ENCODE results near the gene RANBP3.

The RANBP3 gene

DNA sequence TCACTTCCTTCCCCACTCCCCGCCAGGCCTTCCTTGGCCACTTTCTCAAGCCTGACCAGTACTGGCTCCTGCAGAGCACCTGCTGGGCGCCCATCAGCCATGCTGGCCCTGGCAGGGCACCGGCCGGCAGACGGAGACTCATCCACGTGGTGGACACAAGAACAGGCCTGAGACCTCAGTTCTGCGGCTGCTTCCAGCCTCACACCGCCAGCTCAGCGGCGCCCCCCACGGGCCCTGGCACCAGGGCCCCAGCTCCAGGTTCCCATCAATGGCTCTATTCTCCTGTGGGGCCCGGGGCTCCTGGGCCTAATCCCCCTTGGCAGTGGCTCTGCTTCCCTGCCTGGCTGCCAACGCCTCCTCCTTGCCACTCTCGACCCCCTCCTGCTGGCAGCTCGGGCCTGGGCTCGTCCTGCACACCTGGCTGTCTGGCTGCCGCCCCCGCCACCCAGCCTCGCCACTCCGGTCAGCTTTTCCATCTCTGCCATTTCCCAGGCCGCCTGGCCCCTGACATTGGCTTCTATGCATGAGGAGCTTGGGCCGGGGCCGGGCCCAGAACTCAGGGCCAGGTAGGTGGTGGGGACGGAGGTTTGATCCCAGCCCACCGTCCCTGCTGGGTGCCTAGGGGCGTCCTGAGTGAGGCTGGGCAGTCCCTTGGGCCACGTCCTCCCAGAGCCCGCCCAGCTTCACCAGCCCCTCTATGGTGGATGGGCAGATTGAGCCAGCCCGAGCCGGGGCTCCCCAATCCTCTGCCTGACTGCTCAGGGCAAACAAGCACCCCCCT, 80.6 kb downstream of the RANBP3 start:
- H3K27ac ChIP-seq: no peak overlapping the region
- TF ChIP-seq, protein P1, sequence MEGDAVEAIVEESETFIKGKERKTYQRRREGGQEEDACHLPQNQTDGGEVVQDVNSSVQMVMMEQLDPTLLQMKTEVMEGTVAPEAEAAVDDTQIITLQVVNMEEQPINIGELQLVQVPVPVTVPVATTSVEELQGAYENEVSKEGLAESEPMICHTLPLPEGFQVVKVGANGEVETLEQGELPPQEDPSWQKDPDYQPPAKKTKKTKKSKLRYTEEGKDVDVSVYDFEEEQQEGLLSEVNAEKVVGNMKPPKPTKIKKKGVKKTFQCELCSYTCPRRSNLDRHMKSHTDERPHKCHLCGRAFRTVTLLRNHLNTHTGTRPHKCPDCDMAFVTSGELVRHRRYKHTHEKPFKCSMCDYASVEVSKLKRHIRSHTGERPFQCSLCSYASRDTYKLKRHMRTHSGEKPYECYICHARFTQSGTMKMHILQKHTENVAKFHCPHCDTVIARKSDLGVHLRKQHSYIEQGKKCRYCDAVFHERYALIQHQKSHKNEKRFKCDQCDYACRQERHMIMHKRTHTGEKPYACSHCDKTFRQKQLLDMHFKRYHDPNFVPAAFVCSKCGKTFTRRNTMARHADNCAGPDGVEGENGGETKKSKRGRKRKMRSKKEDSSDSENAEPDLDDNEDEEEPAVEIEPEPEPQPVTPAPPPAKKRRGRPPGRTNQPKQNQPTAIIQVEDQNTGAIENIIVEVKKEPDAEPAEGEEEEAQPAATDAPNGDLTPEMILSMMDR (conservative IDR thresholded peaks at IDR 0.05): no peak

DNA sequence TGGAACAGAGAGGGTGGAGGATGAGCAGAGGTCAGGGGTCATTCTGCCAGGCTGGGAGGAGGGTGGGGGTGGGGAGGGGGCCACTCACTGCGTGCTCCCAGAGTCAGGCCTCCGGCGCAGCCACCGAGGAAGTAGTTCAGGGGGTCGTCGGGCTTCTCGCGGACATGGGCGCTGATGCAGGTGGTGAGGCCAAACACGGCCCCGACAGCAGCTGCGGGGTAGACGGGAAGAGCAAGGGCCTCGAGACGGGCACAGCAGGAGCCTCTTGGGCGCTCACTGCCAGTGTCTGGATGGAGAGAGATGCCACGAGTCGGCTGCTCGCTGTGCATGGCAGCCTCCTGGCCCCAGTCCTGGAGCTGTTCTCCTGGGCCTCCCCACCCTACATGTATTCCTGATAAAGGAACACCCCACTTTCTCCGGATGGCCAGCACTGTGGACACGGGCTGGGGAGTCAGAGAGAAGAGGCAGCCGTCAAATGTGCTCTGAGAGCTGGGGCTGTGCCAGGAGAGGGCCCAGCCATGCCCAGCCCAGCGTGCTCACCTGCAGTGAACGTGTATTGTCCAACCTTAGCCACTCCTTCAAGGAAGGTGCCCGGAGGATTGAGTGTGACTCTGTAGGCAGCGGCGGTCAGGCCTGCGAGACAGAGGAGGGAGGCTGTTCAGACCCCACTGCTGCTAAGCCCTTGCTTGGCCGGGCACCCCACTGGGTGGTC, 81.4 kb downstream of the RANBP3 start:
- TF ChIP-seq, protein P1 (conservative IDR thresholded peaks at IDR 0.05): no peak
- no peak overlapping the region for H3K27ac ChIP-seq

DNA sequence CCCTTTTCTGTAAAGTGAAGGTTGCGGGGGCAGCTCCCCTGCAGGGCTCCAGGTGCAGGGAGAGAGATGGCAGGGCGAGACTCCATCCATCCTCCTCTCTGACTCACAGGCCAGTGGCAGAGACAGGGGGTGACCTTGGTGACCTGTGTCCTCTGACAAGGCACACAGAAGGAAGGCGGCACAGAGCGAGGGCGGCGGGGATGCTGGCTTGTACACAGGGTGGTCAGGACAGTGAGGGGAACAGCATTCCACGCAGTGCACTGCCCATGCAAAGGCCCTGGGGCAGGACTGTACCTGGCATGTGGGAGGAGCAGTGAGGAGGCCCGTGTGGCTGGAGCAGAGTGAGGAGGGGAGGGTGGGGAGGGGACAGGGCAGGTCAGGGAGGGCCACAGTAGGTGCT, 82.0 kb downstream of the RANBP3 start:
- H3K27ac ChIP-seq: no peak overlapping the region
- TF ChIP-seq, protein P1 (conservative IDR thresholded peaks at IDR 0.05): no peak

DNA sequence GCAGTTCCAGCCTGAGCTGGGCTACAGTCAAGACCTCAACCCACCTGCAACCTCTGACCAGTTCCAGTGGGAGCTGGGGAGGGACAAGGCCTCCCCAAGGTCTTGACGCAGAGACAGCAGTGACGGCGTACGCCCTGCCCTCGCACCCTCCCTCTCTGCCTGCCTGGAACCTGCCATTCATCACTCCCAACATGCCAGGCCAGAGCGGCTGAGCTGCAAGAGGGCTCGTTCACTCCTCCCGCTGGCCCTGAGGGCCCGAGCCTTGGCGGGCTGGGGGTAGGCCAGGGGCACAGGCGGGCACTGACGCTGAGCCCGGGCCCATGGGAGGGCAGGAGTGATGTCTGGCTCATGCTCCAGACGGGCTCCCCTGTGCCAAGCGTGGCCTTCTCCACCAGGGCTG, 82.5 kb downstream of the RANBP3 start:
- no peak overlapping the region for H3K27ac ChIP-seq
- TF ChIP-seq, protein P1 (conservative IDR thresholded peaks at IDR 0.05): no peak

DNA sequence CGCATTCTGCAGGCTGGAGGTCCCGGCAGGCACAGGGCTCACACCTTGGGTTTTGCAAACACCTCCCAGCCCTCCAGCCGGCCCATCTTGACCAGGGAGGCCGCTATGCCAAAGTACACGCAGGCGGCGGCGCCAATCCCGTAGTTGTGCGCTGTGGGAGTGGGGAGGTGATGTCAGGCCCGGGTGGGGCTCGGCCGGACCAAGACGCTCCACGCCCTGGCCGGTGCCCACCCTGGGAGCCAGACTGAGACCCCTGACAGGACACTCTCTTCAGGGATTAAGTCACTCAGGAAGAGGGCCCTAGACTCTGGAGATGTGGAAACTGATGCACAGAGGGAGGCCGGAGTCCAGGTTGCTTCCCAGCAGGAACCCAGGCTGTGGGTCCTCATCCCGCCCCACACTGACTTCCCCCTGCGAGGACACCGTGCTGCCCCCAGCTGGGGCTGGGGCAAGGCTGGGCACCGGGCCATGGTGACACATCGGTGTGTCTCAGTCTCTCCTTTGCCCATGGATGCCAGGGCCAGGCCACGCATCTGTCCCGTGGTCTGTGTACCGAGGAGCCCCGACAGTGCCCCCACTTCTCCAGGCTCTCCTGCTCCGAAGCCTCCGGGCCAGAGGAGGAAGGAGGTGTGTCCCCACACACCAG, 83.1 kb downstream of the RANBP3 start:
- TF ChIP-seq, protein P1 (conservative IDR thresholded peaks at IDR 0.05): no peak
- no peak overlapping the region for H3K27ac ChIP-seq

DNA sequence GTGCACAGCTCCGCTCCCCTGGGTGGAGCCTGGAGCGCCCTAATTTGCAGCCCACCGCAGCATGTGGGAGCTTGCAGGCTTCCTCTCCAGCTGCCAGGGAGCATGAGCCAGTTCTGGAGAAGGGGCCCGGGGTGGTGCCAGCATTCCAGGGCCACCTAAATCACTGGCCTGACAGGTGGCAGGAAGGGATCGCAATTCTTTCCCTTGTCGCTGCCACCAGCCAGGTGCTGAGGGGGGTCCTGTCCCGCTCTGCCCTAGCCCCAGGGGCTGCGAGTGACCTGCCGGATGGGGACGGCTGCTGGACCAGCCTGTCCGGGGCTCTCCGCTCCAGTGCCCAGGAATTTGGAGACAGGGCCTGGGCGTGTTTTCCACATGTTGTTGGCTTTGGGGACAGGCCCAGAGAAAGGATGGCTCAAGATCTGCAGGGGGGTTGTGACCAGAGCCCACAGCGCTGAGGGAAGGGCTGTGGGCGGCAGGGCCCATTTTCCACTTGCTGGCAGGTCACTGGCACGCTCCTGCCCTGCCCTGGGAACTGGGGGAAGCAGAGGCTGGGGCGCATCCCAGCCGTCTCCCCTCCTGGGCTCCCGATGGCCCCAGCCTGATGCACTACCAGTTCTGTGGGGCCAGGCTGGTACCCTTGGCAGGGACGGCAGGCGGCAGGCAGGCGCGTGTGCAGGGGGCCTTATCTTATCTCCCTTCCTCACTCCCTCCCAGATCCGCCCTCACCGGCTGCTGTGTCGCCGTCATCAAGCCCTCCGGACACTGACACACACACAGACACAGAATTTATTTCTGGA, 83.8 kb downstream of the RANBP3 start:
- TF ChIP-seq, protein P1 (conservative IDR thresholded peaks at IDR 0.05): no peak
- H3K27ac ChIP-seq: no peak overlapping the region

All from VCaP (cell line).